Left colon (tissue), 2 donors: ENCODE measurements around the gene MRPS2. TPM values are rescaled to one million over a fixed set of nuclear protein-coding genes. Genes with fewer than 3 reads are reported as not detected.
"Not testable (repeated sequence)": the region's sequence is repeated elsewhere in the genome, so short reads cannot be mapped to it uniquely, and the experiment has no call there.

Experiments used
- ATAC-seq: fragments of 200-7000 bp; cut with Tn5 transposase; one replicate; pipeline ENCODE4 v1.9.1; 2020; ENCODE audit warnings: mild to moderate bottlenecking, moderate library complexity
- DNase-seq, 2 donors: peaks; one replicate each; pipeline ENCODE4 v3.0.0-alpha.2; 2020
- intact Hi-C, 2 donors: fragments of 100-400 bp; cut with DNase I in 1 of 2; cut with micrococcal nuclease in 1 of 2; formaldehyde crosslinking; loops; one replicate each; pipeline versions ENCODE4 v1.11.2 to v1.14.0; 2022; cut with DNase I, micrococcal nuclease
- total RNA-seq, 2 donors: library from RNA; stranded (reverse); fragmentation: NEBNext Ultra II Directional; extraction: Animal tissue kit (Norgen Biotek cat#: 25700); gene quantifications; one replicate each; pipeline ENCODE4 v1.2.1, GENCODE V29; 2021
- donor health status: DM: no; HTN: no; CAD: no.
- donor health status: DM: yes; HTN: yes; CAD: no.

The MRPS2 gene
- total RNA-seq, 2 donors from 2014 or later: 25.4 to 35.3 TPM

DNA sequence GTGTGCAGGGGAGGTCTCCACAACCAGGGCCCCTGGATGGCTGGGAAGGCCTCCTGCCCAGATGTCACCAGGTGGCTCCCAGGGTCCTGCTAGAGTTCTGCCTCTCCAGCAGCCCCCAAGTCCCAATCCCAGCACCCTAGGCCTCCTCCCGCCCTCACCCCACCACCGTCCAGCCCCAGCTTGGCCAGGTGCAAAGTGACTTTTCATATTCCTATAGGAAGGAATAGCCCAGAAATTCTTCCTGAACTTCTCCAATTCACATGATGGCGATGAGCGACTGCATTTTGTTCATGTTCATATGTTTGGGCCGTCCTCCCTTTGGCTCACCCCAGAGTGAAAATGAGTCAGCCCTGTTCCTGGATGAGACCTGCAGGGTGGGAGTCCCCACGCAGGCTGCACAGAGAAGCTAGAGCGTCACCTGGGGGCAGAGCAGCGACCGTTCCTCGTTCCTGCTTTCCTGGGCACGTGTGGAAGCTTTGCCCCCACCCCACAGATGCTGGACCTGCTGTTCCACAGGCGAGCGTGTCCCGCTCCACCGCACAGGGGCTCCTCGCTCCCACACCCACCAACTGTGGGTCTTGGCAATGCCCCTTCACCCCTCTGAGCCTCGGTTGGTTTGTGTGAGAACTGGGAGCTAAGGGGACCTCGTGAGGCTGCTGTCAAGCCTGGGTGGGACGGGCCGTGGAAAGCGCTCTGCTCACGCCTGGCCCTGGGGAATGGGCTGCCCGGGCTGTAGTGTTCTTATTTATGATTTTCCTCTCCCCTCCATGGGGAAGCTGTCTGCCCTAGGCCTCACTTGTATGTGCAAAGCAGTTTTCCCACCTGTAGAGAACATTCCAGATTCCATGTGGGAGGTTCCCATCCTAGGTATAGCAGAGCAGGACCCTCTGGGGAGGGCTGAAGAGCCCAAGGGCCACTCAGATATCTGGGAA lies 6.9 kb downstream of the MRPS2 start:
- DNase-seq (peak in 1 of 2 donors; percentile 11), ATAC-seq (no peak)
- intact Hi-C loops: no loop called here

DNA sequence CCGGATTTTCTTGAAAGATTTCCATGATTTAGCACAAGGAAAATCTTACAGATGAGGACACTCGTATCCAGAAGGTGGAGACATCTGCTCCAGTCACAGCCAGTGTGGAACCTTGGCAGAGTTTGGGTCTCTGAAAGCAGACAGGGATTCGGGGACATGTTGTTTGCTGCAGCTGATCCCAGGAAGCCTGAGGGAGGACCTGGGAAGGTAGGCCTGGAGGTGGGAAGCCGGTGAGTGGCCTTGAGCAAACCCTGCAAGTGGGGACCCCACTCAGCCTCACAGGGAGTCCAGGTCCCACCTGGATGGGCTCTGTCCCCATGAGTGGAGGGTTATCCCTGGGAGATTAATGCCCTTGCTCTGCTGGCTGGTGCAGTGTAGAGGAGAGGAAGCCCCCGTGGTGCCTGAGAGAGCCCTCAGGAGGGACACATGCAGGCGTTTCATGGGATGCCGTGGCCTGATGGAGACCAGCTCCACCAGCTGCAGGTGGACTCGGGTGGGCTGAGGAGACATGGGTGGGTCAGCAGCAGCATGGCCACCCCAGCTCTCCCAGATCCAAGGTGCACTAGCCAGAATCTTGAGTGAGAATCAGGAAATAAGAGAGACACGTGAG lies 7.8 kb downstream of the MRPS2 start:
- no peak for ATAC-seq
- intact Hi-C loops: no loop called here
- DNase-seq: peak in 1 of 2 donors; percentile 16

- no peak for DNase-seq
- no peak for ATAC-seq
- intact Hi-C loops: no loop called here
These were observed 9.0 kb downstream of the MRPS2 start for GRCh38 chr9:135509458-135509857.

DNA sequence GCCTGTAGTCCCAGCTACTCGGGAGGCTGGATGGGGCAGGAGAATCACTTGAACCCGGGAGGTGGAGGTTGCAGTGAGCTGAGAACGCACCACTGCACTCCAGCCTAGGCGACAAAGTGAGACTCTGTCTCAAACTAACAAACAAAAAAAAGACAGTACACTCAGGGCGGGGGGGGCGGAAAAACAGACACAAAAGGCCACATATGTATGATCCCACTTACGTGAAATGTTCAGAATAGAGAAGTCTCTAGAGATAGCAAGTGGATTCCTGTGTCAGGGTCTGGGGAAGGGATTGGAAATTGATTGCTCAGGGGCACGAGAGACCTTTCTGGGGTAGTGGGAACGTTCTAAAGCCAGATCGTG lies 11.7 kb downstream of the MRPS2 start:
- intact Hi-C loops: no loop called here
- ATAC-seq: no peak
- DNase-seq: no peak

DNA sequence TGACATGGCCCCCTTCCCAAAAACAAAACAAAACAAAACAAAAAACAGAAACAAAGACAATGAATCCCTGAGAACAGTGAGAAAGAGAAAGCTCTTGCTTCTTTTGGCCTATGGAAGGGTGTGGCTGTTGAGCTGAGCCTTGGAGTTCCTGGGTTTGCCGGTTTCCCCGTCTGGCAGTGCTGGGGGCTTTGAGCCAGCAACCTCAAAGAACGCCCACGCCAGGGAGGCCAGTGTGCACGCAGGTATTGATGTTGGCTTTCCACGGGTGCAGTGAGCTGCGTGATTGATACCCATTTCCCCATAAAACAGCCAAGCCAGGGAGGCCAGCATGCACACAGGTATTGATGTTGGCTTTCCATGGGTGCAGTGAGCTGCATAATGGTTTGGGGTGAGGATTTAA lies 12.4 kb downstream of the MRPS2 start:
- DNase-seq (no peak), ATAC-seq (no peak)
- intact Hi-C loops: no loop called here

GRCh38 chr9:135513351-135513846 lies 12.9 kb downstream of the MRPS2 start:
- intact Hi-C loops: no loop called here
- no peak for ATAC-seq
- no peak for DNase-seq

- intact Hi-C loops, DNase-seq, ATAC-seq: not testable (repeated sequence)
These were observed 13.4 kb downstream of the MRPS2 start for GRCh38 chr9:135513906-135514305.

- ATAC-seq (no peak), DNase-seq (no peak)
- intact Hi-C loops: no loop called here
These were observed 14.0 kb downstream of the MRPS2 start for GRCh38 chr9:135514342-135515082.

GRCh38 chr9:135515083-135515951 lies 14.8 kb downstream of the MRPS2 start:
- intact Hi-C loops: no loop called here
- ATAC-seq (no peak), DNase-seq (no peak)

- intact Hi-C loops: no loop called here
- DNase-seq: no peak
- ATAC-seq: no peak
These were observed 15.8 kb downstream of the MRPS2 start for GRCh38 chr9:135516132-135516860.

DNA sequence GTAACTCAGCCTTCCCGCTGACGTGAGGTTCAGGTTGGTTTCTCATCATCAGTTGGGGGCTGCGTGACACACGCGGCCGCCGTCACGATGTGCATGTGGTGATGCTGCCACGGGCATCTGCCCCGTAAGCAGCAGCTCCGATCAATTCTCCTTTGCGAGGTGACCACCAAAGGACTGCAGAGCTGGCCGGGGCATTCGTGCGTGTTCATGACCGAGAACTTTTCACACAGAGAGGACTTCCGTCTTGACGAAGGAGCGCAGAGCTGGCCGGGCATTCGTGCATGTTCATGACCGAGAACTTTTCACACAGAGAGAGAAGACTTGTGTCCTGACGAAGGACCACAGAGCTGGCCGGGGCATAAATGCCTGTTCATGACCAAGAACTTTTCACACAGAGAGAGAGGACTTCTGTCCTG lies 16.9 kb downstream of the MRPS2 start:
- intact Hi-C loops: no loop called here
- no peak for ATAC-seq
- no peak for DNase-seq

DNA sequence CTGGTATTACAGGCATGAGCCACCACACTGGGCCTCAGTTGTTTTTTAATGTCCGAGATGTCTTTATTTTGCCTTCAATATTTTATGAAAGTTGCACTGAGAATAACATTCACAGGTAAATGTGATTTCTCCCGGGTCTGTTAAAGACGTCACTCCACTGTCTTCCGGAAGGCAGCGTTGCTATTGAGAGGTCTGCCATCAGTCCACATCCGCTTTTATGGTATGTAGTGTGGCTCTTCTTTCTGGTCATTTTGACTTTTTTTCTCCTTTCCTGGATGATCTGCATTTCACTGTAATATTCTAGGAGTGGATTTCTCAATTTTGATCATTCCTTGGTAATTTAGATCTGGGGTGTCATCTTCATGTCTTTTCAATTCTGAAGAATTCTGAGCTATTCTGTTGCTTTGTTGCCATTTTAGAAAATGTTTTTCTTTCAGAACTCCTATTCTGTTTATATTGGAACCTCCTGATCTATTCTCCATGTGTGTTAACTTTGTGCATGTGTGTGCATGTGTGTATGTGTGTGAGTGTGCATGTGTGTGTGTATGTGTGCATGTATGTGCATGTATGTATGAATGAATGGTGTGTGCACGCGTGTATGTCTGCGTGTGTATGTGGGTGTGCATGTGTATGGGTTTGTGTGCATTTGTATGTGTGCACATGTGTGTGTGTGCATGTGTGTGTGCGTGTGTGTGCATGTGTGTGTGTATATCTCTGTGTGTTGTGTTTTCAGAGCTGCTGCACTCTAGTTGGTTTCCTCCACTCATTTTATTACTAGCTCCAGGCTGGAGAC lies 18.9 kb downstream of the MRPS2 start:
- intact Hi-C loops: no loop called here
- no peak for DNase-seq
- ATAC-seq: no peak

DNA sequence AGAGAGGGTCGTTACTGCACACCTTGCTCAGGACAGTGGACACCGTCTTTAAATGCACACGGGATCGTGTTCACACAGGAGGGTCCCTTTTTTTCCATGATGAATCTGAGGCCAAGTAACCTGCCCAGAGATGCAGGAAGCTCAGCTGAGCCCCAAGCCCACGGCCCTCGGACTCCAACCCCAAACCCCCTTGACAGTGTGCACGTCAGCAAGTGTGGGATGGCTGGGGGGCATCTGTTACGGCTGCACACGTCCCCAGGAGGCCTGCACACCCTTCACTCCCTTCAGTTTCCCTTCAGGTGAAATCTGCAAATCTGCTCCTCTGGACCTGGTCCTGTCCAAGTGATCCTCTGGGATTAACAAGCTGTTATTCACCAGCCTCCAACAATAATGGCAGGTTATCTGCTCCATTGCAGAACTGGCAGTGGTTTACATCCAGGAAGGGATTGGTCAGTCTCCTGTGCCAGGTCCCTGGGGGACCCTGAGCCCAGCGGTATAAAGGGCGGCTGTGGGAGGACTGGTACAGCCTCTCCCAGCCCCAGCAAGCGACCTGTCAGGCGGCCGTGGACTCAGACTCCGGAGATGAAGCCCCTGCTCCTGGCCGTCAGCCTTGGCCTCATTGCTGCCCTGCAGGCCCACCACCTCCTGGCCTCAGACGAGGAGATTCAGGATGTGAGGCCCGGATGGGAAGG lies 20.6 kb downstream of the MRPS2 start, which contains the start of gene LCN1:
Gene LCN1 (plus strand): TSS at position 525 of the 692 bp plus-strand sequence. CDS start 58 bp downstream, at position 583.
- no peak for ATAC-seq
- intact Hi-C loops: no loop called here
- DNase-seq: no peak

DNA sequence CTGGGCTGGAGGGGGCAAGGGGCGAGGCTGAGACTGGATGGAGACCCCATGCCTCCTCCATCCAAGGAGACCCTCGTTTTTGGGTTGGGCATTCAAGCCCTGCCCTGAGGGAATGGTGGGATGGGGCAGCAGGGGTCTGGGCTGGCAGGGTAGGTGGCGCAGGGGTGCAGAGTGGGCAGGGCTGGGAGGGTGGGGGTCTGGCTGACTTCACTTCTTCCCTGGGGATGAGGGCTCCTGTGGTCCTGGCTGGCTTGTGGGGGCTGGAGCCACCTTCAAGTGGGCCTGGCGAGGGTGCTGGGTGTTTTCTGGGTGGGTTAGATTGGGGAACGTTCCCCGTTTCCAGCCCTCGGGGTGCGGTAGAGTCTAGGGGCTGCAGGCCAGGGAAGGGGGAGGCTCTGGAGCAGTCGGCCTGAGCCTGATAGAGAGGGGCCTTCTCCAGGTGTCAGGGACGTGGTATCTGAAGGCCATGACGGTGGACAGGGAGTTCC lies 21.2 kb downstream of the MRPS2 start:
- no peak for DNase-seq
- no peak for ATAC-seq

GRCh38 chr9:135522137-135522877 lies 21.8 kb downstream of the MRPS2 start:
- DNase-seq (no peak), ATAC-seq (no peak)
- intact Hi-C loops: no loop called here

More for the DNA sequence above, 21.2 kb downstream of the MRPS2 start:
- intact Hi-C loops: no loop called here

DNA sequence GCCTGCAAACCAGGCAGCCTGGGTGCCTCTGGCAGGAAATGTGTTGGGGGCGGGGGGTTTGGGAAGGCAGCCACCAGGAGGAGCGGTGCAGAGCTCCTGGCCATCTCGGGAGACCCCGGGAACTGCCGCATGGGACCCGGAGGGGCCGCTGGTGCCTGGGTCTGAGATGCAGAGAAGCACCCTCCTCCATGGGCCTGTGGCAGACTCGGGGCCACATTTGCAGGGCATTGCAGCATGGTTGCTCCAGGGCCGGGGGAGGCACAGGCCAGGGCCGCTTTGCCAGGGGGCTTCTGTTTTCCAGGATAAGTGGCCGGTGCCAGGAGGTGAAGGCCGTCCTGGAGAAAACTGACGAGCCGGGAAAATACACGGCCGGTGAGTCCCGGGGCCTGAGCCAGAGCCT lies 22.4 kb downstream of the MRPS2 start:
- DNase-seq (no peak), ATAC-seq (no peak)

More for the DNA sequence above, 22.4 kb downstream of the MRPS2 start:
- intact Hi-C loops: no loop called here
